ENCODE data around the gene RNF130.

DNA sequence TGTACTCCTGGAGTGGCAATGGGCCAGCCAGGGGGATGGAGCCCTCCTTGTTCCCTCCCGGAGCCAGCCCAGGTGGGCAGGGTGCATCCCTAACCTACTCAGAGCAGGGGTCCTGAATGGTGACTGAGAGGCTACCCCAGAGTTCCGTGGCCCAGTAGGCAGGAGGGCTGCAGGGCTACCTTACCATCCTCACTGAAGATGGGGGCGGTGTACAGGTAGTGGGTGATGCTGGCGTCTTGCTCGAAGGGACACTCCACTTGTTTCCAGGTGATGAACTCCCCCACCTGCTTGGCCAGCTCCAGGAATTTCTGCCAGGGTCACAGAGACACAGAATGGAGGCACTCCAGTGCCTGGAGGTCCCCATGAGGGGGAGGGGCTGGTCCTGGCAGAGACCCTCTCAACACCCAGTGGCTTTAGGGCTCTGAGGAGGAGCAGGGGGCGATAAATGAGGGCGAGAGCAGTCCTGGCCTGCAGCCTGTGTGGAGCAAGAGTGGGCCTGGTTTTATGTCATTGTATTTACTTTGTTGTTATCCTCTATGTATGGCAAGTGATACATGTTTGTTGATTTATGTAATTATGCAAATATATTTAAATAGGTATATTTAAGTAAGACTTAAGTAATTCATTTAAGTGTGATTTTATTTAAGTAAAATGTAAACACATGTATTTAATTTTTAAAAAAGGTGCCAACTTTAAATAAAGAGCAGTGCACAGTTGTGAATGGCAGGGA is 39.9 kb upstream of the RNF130 start:
- TF ChIP-seq, protein P1, sequence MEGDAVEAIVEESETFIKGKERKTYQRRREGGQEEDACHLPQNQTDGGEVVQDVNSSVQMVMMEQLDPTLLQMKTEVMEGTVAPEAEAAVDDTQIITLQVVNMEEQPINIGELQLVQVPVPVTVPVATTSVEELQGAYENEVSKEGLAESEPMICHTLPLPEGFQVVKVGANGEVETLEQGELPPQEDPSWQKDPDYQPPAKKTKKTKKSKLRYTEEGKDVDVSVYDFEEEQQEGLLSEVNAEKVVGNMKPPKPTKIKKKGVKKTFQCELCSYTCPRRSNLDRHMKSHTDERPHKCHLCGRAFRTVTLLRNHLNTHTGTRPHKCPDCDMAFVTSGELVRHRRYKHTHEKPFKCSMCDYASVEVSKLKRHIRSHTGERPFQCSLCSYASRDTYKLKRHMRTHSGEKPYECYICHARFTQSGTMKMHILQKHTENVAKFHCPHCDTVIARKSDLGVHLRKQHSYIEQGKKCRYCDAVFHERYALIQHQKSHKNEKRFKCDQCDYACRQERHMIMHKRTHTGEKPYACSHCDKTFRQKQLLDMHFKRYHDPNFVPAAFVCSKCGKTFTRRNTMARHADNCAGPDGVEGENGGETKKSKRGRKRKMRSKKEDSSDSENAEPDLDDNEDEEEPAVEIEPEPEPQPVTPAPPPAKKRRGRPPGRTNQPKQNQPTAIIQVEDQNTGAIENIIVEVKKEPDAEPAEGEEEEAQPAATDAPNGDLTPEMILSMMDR (IDR thresholded peaks at IDR 0.05), result no peak
- no peak for TF ChIP-seq POLR2A (IDR thresholded peaks at IDR 0.05)
